GM08714 (cell line): ENCODE data around the gene TIE1.

Experiments
- H3K4me3 ChIP-seq: fragments of 200-500 bp; sonication (Bioruptor generic); 2 replicates; pipeline ENCODE4 v1.5.1; 2014; ENCODE audit warnings: mild to moderate bottlenecking, low read length, inconsistent platforms
- ZNF274 ChIP-seq: IDR thresholded peaks from 2 replicates; pipeline ENCODE4 v1.6.1; 2012; ENCODE audit warnings: mild to moderate bottlenecking, low read depth, low read length

Gene TIE1

GRCh38 chr1:43280692-43281091, 20.1 kb upstream of the TIE1 start:
- H3K4me3 ChIP-seq: no peak overlapping the region
- no peak for TF ChIP-seq ZNF274

- no peak overlapping the region for H3K4me3 ChIP-seq
- no peak for TF ChIP-seq ZNF274
Observed at GRCh38 chr1:43282220-43283195, 18.3 kb upstream of the TIE1 start.

DNA sequence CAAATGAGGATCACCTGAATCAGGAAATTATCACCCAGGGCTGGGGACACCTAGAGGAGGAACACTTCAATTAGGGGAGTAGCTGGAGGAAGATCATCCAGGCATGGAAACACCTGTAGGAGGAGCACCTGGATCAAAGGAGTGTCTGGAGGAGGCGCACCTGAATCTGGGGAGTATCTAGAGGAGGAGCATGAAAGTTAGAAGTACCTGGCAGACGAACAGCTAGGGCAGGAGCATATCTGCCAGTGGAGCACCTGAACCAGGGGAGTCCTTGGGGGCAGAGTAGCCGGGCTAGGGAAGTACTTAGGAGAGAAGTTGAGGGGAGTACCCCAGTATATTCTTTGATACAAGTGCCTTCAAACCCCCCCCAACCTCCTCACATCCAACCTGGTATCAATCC, 16.7 kb upstream of the TIE1 start:
- TF ChIP-seq ZNF274: no peak
- H3K4me3 ChIP-seq: no peak overlapping the region

GRCh38 chr1:43284546-43285110, 16.2 kb upstream of the TIE1 start:
- no peak for TF ChIP-seq ZNF274
- no peak overlapping the region for H3K4me3 ChIP-seq

- no peak for TF ChIP-seq ZNF274
- no peak within 1 kb of the TSS for H3K4me3 ChIP-seq
Observed at GRCh38 chr1:43285269-43285990, 15.4 kb upstream of the TIE1 start, which contains the start of gene C1orf210. C1orf210 (minus strand) TSS chr1:43285581; CDS start chr1:43283270, 2,311 bp downstream.

DNA sequence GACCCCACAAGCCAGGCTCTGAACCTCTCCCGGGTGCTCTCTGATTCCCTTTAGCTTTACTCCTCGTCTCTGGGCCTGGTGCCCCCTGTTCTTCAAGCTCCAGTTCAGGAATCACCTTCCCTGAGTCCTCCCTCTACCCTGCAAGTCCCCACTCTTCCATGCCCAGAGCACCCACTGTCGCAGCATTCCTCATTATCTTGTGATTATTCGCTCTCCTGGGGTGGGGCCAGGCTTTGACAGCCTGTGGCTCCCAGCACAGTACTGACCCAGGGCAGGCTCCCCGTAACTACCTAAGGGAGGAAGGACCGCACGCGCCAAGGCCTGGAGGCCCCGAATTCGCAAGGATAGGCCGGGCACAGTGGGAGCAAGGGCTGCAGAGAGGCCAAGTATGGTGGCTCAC, 14.7 kb upstream of the TIE1 start:
- no peak overlapping the region for H3K4me3 ChIP-seq
- no peak for TF ChIP-seq ZNF274

DNA sequence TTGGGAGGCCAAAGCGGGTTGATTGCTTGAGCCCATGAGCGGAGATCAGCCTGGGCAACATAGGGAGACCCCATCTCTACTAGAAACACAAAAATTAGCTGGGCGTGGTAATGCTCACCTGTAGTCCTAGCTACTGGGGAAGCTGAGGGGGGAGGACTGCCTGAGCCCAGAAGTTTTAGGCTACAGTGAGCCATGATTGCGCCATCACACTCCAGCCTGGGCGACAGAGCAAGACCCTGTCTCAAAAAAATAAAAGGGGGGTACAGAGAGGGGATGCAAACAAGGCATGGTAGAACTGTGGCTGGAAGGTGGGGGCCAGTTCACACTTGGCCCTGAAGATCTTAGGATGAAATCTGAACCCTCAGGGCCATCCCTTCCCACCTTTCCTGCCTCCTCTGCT, 14.2 kb upstream of the TIE1 start:
- no peak overlapping the region for H3K4me3 ChIP-seq

GRCh38 chr1:43288058-43288784, 12.6 kb upstream of the TIE1 start:
- H3K4me3 ChIP-seq: no peak overlapping the region
- TF ChIP-seq ZNF274: no peak

More for the DNA sequence above, 14.2 kb upstream of the TIE1 start:
- TF ChIP-seq ZNF274: no peak

GRCh38 chr1:43288785-43289706, 11.7 kb upstream of the TIE1 start:
- no peak for TF ChIP-seq ZNF274
- no peak overlapping the region for H3K4me3 ChIP-seq

GRCh38 chr1:43292216-43292615, 8.6 kb upstream of the TIE1 start:
- no peak overlapping the region for H3K4me3 ChIP-seq
- TF ChIP-seq ZNF274: no peak

DNA sequence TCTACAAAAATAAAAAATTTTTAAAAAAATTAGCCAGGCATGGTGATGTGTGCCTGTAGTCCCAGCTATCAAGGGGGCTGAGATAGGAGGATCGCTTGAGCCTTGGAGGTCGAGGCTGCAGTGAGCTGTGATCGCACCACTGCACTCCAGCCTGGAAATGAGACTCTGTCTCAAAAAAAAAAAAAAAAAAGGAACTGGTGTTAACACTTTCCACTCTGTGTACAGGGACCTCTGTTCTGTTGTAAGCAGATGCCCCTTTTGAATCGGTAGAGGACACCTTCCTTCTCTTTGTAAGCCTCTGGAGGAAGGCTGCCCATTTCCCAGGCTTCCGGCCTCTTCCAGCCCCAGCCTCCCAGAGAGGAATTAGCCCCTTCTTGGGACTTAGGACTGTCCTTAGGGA, 8.1 kb upstream of the TIE1 start:
- no peak overlapping the region for H3K4me3 ChIP-seq
- no peak for TF ChIP-seq ZNF274

DNA sequence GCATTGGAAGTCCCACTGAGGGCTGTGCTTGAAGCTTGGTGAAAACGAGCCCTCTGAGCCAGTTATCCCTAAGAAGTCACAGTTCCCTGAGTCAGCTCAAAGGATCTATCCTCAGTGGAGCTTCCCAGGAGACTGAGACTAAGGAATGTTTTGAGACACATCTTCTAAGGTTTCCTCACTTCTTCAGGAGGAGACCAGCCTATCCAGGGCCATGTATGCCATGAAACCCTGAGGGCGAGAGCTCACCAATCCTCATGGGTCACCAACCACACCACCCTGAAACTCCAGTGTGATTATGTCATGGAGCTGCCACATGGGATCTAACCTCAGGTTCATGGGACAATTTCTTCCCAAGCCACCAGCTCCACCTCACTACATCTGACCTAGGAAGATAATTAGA, 7.6 kb upstream of the TIE1 start:
- TF ChIP-seq ZNF274: no peak
- no peak overlapping the region for H3K4me3 ChIP-seq
